GM18517 (cell line): ENCODE data around the gene HSF2BP.
"Not testable (repeated sequence)": the region's sequence is repeated elsewhere in the genome, so short reads cannot be mapped to it uniquely, and the experiment has no call there.

ENCODE experiments used
- ATAC-seq: cut with Tn5 transposase; IDR thresholded peaks from one replicate; pipeline ENCODE4 v1.9.1; 2021; ENCODE audit warnings: mild to moderate bottlenecking, moderate library complexity; ENCODE audit not compliant: unreplicated experiment

The HSF2BP gene

DNA sequence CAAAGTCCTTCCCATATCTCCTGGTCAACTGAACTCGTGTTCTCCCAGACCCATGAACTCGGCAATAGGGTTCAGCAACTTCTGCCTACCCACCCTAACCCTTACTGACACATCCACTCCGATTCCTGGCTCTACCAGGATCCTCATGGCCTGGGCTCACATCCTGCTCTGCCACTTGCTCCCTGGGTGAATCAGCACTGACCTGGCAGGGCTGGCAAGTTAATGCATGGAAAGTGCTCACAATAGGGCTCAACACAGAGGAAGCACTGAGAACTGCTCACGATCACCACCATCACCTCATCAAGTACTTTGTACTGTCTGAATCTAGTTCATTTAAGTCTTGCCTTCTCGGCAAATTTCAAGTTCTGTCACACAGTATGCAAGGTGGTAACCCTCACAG is 96.8 kb downstream of the HSF2BP start:
- ATAC-seq, result not testable (repeated sequence)

DNA sequence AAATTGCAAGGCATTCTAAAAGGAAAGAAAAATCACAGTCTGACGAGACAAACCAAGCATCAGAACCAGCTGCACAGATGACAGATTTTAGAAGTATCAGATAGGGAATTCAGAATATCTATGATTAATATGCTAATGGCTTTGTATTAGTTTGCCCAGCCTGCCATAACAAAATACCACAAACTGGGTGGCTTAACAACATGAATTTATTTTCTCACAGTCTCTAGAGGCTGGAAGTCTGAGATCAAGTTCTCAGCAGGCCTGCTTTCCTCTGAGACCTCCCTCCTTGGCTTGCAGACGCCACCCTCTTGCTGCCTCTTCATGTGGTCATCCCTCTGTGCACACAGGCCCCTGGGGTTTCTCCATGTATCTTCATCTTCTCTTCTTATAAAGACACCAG is 118.7 kb downstream of the HSF2BP start:
- not testable (repeated sequence) for ATAC-seq

DNA sequence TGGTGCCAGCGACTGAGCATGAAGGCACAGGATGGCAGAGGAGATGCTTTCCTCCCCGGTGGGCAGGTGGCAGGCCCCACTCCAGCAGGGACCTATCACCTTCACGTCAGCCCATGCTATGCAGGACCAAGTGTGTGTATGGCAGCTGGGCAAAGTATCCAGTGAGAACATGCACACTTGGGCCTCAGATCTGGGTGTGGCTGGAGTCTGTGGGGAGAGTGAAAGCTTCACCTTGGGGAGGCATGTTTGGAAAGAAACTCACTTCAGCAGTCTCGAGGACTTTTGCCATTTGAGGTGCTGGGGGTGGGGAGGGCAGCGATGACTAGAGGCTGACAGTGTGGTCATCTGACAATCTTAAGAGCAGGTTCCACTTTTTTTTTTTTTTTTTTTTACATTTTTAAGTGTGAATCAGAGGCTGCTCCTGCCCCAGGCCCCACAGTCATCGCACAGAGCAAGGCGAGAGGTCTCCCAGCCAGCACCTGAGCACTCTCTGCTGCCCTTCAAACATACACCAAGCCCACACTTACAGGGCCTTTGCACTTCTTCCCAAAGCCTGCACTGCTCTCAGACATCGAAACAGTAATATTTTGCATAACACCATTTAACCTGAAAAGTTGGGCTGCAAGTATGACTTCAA is 136.7 kb downstream of the HSF2BP start:
- ATAC-seq, result not testable (repeated sequence)

- not testable (repeated sequence) for ATAC-seq
Observed at GRCh38 chr21:43517701-43518100, 141.6 kb downstream of the HSF2BP start.

GRCh38 chr21:43516860-43517627 is 142.2 kb downstream of the HSF2BP start:
- ATAC-seq, result not testable (repeated sequence)

- ATAC-seq, result not testable (repeated sequence)
Observed at GRCh38 chr21:43516295-43516847, 142.9 kb downstream of the HSF2BP start.

GRCh38 chr21:43514834-43515233 is 144.5 kb downstream of the HSF2BP start:
- ATAC-seq, result not testable (repeated sequence)

- ATAC-seq, result not testable (repeated sequence)
Observed at GRCh38 chr21:43513023-43513422, 146.3 kb downstream of the HSF2BP start.

- ATAC-seq, result not testable (repeated sequence)
Observed at GRCh38 chr21:43511209-43511608, 148.1 kb downstream of the HSF2BP start.

DNA sequence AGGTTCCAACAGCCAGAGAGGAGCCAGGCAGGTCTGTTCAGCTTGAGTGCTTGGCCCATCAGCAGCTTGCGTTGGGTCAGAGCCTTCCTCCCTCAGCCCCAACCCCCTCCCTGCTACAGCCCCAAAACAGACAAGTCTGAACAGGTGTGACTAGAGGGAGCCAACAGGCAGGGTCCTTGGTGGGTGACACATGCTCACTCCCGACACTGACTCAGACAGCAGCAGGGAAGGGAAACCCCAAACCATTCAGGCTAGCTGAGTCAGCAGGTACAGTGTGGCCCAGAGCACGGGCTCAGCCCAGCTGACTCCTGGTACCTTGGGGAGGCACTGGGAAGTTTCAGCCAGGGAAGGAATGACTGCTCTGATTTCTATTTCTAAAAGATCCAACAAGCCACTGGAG is 148.6 kb downstream of the HSF2BP start:
- not testable (repeated sequence) for ATAC-seq

- ATAC-seq, result not testable (repeated sequence)
Observed at GRCh38 chr21:43503892-43504291, 155.4 kb downstream of the HSF2BP start.

DNA sequence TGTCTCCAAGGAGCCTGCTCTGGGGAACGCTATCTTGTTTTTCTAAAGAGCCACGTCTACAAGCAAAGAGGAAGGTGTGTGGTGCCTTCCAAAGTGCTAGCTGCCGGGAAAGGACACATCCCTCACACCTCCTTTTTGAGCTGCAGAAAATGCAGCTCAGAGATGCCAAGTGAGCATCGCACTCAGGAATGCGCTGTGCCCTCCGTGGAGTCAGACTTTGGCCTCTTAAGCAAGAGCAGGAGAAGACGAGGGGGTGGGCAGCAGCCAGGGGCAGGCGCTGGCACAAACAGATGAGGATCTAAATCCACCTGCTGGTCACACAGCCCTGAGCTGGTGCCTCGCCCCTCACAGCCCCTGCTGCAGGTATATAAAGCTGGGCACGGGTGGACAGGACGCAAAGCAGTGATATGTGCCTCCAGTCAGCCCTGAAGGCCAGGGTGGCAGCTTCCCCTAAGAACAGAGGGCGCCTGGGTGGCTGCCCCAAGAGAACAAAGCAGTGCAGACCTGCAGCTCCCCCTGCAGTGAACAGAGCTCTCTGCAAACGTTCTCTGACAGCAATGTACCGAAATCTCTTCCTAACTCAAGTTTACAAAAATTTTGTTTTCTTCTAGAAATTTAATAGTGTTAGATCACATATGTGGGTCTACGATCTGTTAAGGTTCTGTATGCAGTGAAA is 156.1 kb downstream of the HSF2BP start:
- ATAC-seq, result not testable (repeated sequence)

DNA sequence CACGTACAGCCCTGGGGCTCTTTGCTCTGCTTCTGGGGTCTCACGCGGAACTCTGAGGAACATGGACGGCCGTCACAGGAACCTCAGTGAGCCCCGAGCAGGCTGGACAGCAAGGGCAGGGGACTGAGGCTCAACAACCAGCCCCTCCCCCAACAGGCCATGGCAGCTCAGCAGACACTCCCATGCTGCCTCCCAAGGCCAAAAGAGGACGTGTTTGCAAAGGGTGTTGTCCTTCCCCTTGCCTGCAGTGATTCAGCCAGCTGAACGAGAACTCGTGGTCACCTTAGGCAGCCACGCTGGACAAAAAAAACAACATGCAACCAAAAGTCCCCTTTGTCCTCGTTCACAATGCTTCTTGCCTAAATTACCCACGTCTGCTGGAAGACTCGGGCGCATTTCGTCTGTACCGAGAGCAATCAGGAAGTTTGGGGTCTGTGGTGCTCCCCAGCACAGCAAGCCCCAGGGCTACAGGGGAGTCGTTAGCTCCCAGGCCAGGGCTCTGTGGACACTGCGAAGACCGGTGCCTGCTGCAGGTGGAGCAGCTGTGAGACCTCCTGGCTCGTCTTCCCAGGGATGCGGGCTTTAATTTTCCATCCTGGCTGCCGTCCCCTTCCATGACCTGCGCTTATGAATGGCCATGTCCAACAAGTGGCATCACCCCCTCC is 156.7 kb downstream of the HSF2BP start:
- not testable (repeated sequence) for ATAC-seq

DNA sequence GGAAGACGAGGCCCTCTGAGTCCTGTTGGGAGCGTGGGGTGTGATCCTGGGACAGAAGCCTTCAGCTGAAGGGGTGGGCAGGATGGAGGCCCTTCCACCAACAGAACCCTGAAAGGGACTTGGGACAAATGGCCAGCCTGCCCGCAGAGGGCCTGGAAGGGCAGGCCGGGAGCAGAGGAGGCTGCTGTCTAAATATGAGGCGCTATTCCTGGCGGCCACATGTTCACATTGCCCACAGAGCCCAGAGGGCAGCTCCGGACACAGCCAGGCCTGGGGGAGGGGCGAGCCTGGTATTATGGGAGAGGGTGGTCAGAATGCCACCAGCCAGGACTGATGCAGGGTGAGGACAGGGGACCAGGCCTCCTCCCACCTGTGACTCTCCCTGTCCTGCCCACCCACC is 160.4 kb downstream of the HSF2BP start:
- ATAC-seq, result not testable (repeated sequence)

- not testable (repeated sequence) for ATAC-seq
Observed at GRCh38 chr21:43498065-43498464, 161.2 kb downstream of the HSF2BP start.

GRCh38 chr21:43494279-43495012 is 164.8 kb downstream of the HSF2BP start:
- not testable (repeated sequence) for ATAC-seq

DNA sequence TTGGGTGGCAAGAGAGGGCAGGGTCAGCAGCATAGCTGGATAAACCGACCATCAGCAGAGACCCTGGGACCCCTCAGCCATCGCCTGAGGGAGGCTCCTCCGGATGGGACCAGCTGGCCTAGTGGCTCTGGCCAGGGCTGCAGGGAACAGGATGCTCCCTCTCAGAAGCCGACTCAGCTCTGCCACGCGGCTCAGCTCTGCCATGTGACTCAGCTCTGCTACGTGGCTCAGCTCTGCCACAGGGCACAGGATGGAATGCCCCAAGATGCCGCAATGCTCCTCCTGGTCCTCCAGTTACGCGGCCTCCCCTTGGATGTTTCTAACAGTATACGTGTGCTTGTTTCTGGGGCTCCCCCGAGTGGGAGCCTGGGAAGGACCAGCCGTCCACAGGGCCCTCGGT is 165.8 kb downstream of the HSF2BP start:
- not testable (repeated sequence) for ATAC-seq

DNA sequence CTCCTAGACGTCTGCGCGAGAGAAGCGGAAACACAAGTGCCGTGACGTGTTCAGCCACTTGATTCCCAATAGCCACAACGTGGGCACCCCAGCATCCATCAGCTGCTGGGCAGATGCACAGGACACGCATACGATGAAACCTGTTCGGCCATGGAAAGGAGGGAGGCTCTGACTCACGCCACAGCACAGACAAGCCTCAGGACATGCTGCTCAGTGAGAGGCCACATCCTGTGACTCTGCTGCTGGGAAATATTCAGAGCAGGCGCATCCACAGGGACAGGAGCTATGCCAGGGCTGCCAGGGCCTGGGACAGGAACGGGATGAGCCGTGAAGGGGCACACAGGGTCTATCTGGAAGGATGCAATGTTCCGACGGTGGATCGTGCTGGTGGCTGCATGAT is 171.1 kb downstream of the HSF2BP start:
- not testable (repeated sequence) for ATAC-seq

DNA sequence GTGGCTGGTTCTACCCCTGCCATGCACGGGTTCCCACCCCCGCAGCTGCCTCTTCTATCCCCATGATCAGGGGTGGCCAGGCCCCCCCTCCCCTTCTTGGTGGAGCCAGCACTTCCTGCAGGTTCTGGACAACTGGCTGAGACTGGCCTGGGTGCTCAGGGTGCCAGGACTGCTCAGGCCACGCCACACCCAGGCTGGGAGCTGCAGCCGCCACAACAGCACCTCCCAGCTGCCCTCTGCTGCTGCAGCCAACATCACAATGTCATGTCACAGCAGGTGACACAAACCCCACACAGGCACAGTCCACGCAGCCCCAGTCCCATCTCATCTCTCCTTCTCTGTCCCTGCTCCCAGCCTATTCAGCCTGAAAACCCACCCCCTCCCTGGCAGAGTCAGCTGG is 173.2 kb downstream of the HSF2BP start:
- ATAC-seq, result not testable (repeated sequence)

DNA sequence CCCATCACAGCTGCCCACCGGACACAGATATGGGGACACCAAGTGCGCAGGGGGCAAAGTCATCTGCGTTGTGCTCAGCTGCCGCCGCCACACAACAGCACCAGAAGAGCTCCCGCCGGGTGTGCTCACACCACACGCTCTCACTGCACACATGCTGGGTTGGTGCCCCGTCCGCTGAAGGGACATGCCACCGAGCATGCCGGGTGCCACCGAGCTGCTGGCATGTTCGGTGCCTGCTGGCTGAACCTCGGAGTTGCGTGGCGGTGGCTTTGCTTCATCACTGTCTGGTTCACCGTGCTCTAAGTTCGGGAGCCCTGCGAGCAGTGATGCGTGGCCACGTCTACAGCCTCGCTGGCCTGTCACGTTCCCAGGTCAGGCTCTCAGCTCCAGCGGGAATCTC is 174.3 kb downstream of the HSF2BP start:
- ATAC-seq, result not testable (repeated sequence)
